Measurements from ENCODE around the gene KCNJ9. TPM values are rescaled to one million over a fixed set of nuclear protein-coding genes. Genes with fewer than 3 reads are reported as not detected.

The KCNJ9 gene
- total RNA-seq, 2 donors from 2014 or later: 0.51 TPM; not detected in 1

- no peak overlapping the region for H3K4me3 ChIP-seq
- no peaks in the 10 kb centered on the region for H3K27me3 ChIP-seq (replicated peaks; ENCODE audit: insufficient read depth)
- no peaks in the 10 kb centered on the region for H3K9me3 ChIP-seq
- no peak for DNase-seq (ENCODE audit: low spot score)
- 45% methylated on average over 2 of the region's 2 CpGs for WGBS
- H3K4me1 ChIP-seq (replicated peaks): no peaks in the 10 kb centered on the region
- H3K36me3 ChIP-seq: no peaks in the 10 kb centered on the region
- TF ChIP-seq CTCF (IDR thresholded peaks at IDR 0.05): no peak
- TF ChIP-seq POLR2A (IDR thresholded peaks at IDR 0.05): no peak
- no peak for TF ChIP-seq POLR2AphosphoS5 (IDR thresholded peaks at IDR 0.05)
- no peak overlapping the region for H3K27ac ChIP-seq
- intact Hi-C loops (cut with DNase I): no loop called here
Observed at GRCh38 chr1:160058087-160058486, 23.3 kb upstream of the KCNJ9 start.

GRCh38 chr1:160061369-160062229 lies 19.7 kb upstream of the KCNJ9 start:
- DNase-seq (ENCODE audit: low spot score): no peak
- intact Hi-C loops (cut with DNase I): no loop called here
- no peaks in the 10 kb centered on the region for H3K9me3 ChIP-seq
- no peaks in the 10 kb centered on the region for H3K4me1 ChIP-seq (replicated peaks)
- no peaks in the 10 kb centered on the region for H3K27me3 ChIP-seq (replicated peaks; ENCODE audit: insufficient read depth)
- 40% methylated on average over 13 of the region's 15 CpGs for WGBS
- H3K36me3 ChIP-seq: no peaks in the 10 kb centered on the region
- no peak overlapping the region for H3K27ac ChIP-seq
- no peak overlapping the region for H3K4me3 ChIP-seq
- no peak for TF ChIP-seq POLR2A (IDR thresholded peaks at IDR 0.05)
- TF ChIP-seq CTCF (IDR thresholded peaks at IDR 0.05): no peak
- no peak for TF ChIP-seq POLR2AphosphoS5 (IDR thresholded peaks at IDR 0.05)

GRCh38 chr1:160062230-160062532 lies 19.2 kb upstream of the KCNJ9 start:
- Histone ChIP-seq H3K4me3 (no peak overlapping the region), H3K27ac (no peak overlapping the region), H3K9me3 (no peaks in the 10 kb centered on the region), H3K4me1 (replicated peaks) (no peaks in the 10 kb centered on the region), H3K27me3 (replicated peaks; ENCODE audit: insufficient read depth) (no peaks in the 10 kb centered on the region), H3K36me3 (no peaks in the 10 kb centered on the region)
- WGBS: 40% methylated on average over 1 of the region's 6 CpGs
- intact Hi-C loops (cut with DNase I): no loop called here
- TF ChIP-seq POLR2A (IDR thresholded peaks at IDR 0.05) (no peak), CTCF (IDR thresholded peaks at IDR 0.05) (no peak), POLR2AphosphoS5 (IDR thresholded peaks at IDR 0.05) (no peak)
- DNase-seq (ENCODE audit: low spot score): no peak

GRCh38 chr1:160063176-160063575 lies 18.2 kb upstream of the KCNJ9 start:
- no peak for DNase-seq (ENCODE audit: low spot score)
- Histone ChIP-seq H3K36me3 (no peaks in the 10 kb centered on the region), H3K27ac (no peak overlapping the region), H3K4me3 (no peak overlapping the region), H3K9me3 (no peaks in the 10 kb centered on the region), H3K27me3 (replicated peaks; ENCODE audit: insufficient read depth) (no peaks in the 10 kb centered on the region), H3K4me1 (replicated peaks) (no peaks in the 10 kb centered on the region)
- 92% methylated on average over 5 of the region's 5 CpGs for WGBS
- intact Hi-C loops (cut with DNase I): no loop called here
- TF ChIP-seq CTCF (IDR thresholded peaks at IDR 0.05): no peak
- TF ChIP-seq POLR2AphosphoS5 (IDR thresholded peaks at IDR 0.05): no peak

GRCh38 chr1:160064164-160064563 lies 17.2 kb upstream of the KCNJ9 start:
- 83% methylated on average over 3 of the region's 3 CpGs for WGBS
- H3K27me3 ChIP-seq (replicated peaks; ENCODE audit: insufficient read depth): no peaks in the 10 kb centered on the region
- TF ChIP-seq POLR2AphosphoS5 (IDR thresholded peaks at IDR 0.05) (no peak), CTCF (IDR thresholded peaks at IDR 0.05) (no peak)
- H3K4me3 ChIP-seq: no peak overlapping the region
- no peak for DNase-seq (ENCODE audit: low spot score)
- intact Hi-C loops (cut with DNase I): no loop called here
- H3K9me3 ChIP-seq: no peaks in the 10 kb centered on the region
- H3K4me1 ChIP-seq (replicated peaks): no peaks in the 10 kb centered on the region
- H3K36me3 ChIP-seq: no peaks in the 10 kb centered on the region
- no peak overlapping the region for H3K27ac ChIP-seq
